Vagina (tissue), 2 donors: ENCODE results near the gene NUDT4B. TPM values are rescaled to one million over a fixed set of nuclear protein-coding genes. Genes with fewer than 3 reads are reported as not detected.
"Not testable (repeated sequence)": the region's sequence is repeated elsewhere in the genome, so short reads cannot be mapped to it uniquely, and the experiment has no call there.

Experiments
- DNase-seq, 2 donors: peaks; one replicate each; pipeline ENCODE4 v3.0.0-alpha.2; 2017; ENCODE audit errors: extremely low spot score in 2 of 2
- H3K27ac ChIP-seq: fragments of 200-600 bp; sonication (generic); one replicate; pipeline ENCODE4 v1.5.1; 2019
- H3K27me3 ChIP-seq: fragments of 200-600 bp; sonication (generic); one replicate; pipeline ENCODE4 v1.5.1; 2019
- H3K36me3 ChIP-seq, 2 donors: fragments of 200-600 bp; sonication (generic); one replicate each; pipeline ENCODE4 v1.5.1; 2017 to 2019
- H3K4me1 ChIP-seq: fragments of 200-600 bp; sonication (generic); one replicate; pipeline ENCODE4 v1.5.1; 2019
- H3K4me3 ChIP-seq, 2 donors: fragments of 200-600 bp; sonication (generic); 1 replicate in 1 of 2; 2 replicates in 1 of 2; pipeline ENCODE4 v1.5.1; 2016 to 2019
- H3K9me3 ChIP-seq: fragments of 200-600 bp; sonication (generic); one replicate; pipeline ENCODE4 v1.5.1; 2019
- intact Hi-C: fragments of 100-400 bp; cut with DNase I; formaldehyde crosslinking; loops from one replicate; pipeline ENCODE4 v1.15.1; 2023
- total RNA-seq: library from RNA; depleted of rRNA; stranded (reverse); fragments of >200 nt; gene quantifications from one replicate; pipeline ENCODE4 v1.2.3, GENCODE V29; 2016

Gene NUDT4B
- not detected for total RNA-seq

- H3K27me3 ChIP-seq, H3K4me3 ChIP-seq, intact Hi-C loops, H3K9me3 ChIP-seq, H3K4me1 ChIP-seq, DNase-seq, H3K27ac ChIP-seq, H3K36me3 ChIP-seq: not testable (repeated sequence)
These were observed at the start of gene NUDT4B for GRCh38 chr1:148748563-148749334. Gene NUDT4B (plus strand): TSS chr1:148748774. CDS start chr1:148748953, 179 bp downstream.

GRCh38 chr1:148699357-148699756 is 49.2 kb upstream of the NUDT4B start:
- intact Hi-C loops, H3K27me3 ChIP-seq, H3K36me3 ChIP-seq, H3K9me3 ChIP-seq, H3K4me1 ChIP-seq, H3K27ac ChIP-seq, DNase-seq, H3K4me3 ChIP-seq: not testable (repeated sequence)

GRCh38 chr1:148702242-148702641 is 46.3 kb upstream of the NUDT4B start:
- intact Hi-C loops, H3K36me3 ChIP-seq, H3K27me3 ChIP-seq, H3K4me3 ChIP-seq, H3K9me3 ChIP-seq, H3K4me1 ChIP-seq, H3K27ac ChIP-seq, DNase-seq: not testable (repeated sequence)

GRCh38 chr1:148703973-148704591 is 44.5 kb upstream of the NUDT4B start:
- H3K4me3 ChIP-seq, DNase-seq, H3K27me3 ChIP-seq, H3K27ac ChIP-seq, H3K36me3 ChIP-seq, intact Hi-C loops, H3K9me3 ChIP-seq, H3K4me1 ChIP-seq: not testable (repeated sequence)

GRCh38 chr1:148705316-148705948 is 43.1 kb upstream of the NUDT4B start:
- H3K27ac ChIP-seq, H3K36me3 ChIP-seq, DNase-seq, intact Hi-C loops, H3K9me3 ChIP-seq, H3K4me3 ChIP-seq, H3K27me3 ChIP-seq, H3K4me1 ChIP-seq: not testable (repeated sequence)

- H3K36me3 ChIP-seq, H3K9me3 ChIP-seq, H3K27ac ChIP-seq, H3K4me1 ChIP-seq, intact Hi-C loops, H3K4me3 ChIP-seq, H3K27me3 ChIP-seq, DNase-seq: not testable (repeated sequence)
These were observed 39.7 kb upstream of the NUDT4B start for GRCh38 chr1:148708779-148709333.

- H3K27ac ChIP-seq, intact Hi-C loops, DNase-seq, H3K9me3 ChIP-seq, H3K36me3 ChIP-seq, H3K4me3 ChIP-seq, H3K4me1 ChIP-seq, H3K27me3 ChIP-seq: not testable (repeated sequence)
These were observed 37.6 kb upstream of the NUDT4B start for GRCh38 chr1:148710772-148711523.

- intact Hi-C loops, H3K27me3 ChIP-seq, H3K9me3 ChIP-seq, H3K27ac ChIP-seq, H3K36me3 ChIP-seq, DNase-seq, H3K4me3 ChIP-seq, H3K4me1 ChIP-seq: not testable (repeated sequence)
These were observed 36.2 kb upstream of the NUDT4B start for GRCh38 chr1:148712353-148712752.

- H3K36me3 ChIP-seq, H3K9me3 ChIP-seq, H3K4me3 ChIP-seq, H3K27me3 ChIP-seq, H3K4me1 ChIP-seq, DNase-seq, intact Hi-C loops, H3K27ac ChIP-seq: not testable (repeated sequence)
These were observed 33.1 kb upstream of the NUDT4B start for GRCh38 chr1:148715518-148715917.

GRCh38 chr1:148716966-148717520 is 31.5 kb upstream of the NUDT4B start:
- H3K27me3 ChIP-seq, DNase-seq, intact Hi-C loops, H3K27ac ChIP-seq, H3K9me3 ChIP-seq, H3K4me1 ChIP-seq, H3K4me3 ChIP-seq, H3K36me3 ChIP-seq: not testable (repeated sequence)

GRCh38 chr1:148720918-148721317 is 27.7 kb upstream of the NUDT4B start:
- H3K4me3 ChIP-seq, H3K4me1 ChIP-seq, H3K27ac ChIP-seq, H3K36me3 ChIP-seq, H3K9me3 ChIP-seq, DNase-seq, intact Hi-C loops, H3K27me3 ChIP-seq: not testable (repeated sequence)

GRCh38 chr1:148722758-148723157 is 25.8 kb upstream of the NUDT4B start:
- intact Hi-C loops, DNase-seq: not testable (repeated sequence)

GRCh38 chr1:148723515-148723914 is 25.1 kb upstream of the NUDT4B start:
- H3K36me3 ChIP-seq, DNase-seq, intact Hi-C loops, H3K4me1 ChIP-seq, H3K27ac ChIP-seq, H3K27me3 ChIP-seq, H3K9me3 ChIP-seq, H3K4me3 ChIP-seq: not testable (repeated sequence)

More at GRCh38 chr1:148722758-148723157, 25.8 kb upstream of the NUDT4B start:
- H3K27me3 ChIP-seq, H3K27ac ChIP-seq, H3K4me3 ChIP-seq, H3K4me1 ChIP-seq, H3K36me3 ChIP-seq, H3K9me3 ChIP-seq: not testable (repeated sequence)
